GM21390 (cell line): ENCODE measurements around the gene ZFHX2.

ENCODE experiments used
- ATAC-seq: cut with Tn5 transposase; IDR thresholded peaks from one replicate; pipeline ENCODE4 v1.9.1; 2021; ENCODE audit not compliant: unreplicated experiment

ZFHX2 gene

DNA sequence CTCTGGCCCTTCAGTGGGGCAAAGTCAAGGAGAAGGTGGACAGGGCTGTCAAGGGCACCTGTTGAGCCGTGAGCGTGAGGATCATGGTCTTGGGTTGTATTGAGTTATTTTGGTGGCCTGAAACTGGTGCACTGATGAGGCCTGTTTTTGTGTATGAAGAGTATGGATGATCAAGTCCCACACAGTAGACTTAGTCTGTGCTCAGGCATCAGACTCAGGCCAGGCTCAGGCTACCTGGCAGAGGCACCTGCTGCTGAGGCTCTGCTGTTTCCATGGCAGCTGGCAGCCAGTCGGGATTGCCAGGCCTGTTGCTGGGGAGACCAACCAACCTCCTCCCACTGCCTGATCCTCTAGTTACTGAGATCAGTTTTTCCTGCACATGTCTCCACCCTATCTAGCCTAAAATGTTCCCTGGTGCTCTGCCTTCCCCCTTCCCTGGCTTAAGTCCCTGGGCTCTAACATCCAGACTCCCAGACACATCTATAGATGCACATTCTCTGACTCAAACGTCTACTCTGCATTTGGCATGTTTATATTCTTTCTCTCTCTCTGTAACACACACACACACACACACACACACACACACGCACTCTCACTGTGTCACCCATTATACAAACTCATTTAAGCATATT is 21.9 kb upstream of the ZFHX2 start:
- ATAC-seq: no peak

- ATAC-seq: no peak
Measured at GRCh38 chr14:23572836-23573235, 21.3 kb upstream of the ZFHX2 start.

DNA sequence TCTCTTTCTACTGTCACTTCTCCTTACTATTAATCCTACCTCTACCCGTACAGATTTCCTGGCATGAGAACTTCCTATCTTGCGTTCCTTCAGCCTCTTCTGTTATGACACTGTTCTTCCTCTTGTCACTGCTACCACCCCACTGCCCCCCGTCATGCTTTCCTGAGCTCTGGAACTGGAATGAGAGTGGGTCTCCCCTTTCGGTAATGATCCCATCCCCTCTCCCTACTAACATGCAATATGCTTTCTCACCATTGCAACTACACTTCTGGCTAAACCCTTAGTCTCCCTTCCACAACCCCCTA is 20.9 kb upstream of the ZFHX2 start:
- no peak for ATAC-seq

DNA sequence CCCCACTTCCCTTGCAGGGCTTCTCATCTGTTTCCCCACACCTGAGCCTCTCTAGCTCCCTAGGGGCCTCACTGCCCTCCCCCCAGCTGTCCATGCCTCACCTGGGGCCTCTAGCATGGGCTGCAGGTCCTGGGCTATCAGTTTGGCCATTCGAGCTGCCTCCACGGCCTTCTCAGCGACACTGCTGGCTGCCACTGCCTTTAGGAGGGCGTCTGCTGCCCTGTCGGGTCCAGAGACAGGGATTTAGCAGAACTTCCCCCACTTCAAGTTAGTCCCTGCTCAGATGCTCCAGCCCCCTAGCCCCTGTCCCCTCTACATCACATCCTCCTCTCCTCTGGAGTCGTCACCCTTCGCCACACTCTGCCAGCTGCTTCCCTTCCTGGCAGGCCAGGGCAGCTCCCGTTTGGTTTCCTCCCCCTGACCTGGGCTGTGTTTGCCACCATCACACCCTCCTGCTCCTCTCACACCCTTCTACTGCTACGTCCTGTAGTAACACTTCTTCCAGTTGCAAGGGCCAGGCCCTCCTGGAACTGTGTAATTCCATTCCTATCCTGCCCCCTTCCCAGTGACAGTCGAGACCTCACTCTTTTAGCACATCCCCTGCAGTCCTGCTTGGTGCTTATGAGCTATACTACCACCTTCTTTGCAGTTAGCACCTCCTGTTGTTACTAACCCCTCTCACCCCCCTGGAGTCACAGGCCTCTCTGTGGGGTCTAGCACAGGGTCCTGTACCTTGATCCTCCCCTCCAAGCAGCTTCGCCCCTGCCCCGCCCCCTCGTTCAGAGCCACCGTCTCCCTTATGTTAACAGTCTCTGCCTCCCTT is 20.3 kb upstream of the ZFHX2 start:
- no peak for ATAC-seq

GRCh38 chr14:23570806-23571483 is 19.4 kb upstream of the ZFHX2 start:
- ATAC-seq: no peak

- no peak for ATAC-seq
Measured at GRCh38 chr14:23569443-23570151, 18.0 kb upstream of the ZFHX2 start.

DNA sequence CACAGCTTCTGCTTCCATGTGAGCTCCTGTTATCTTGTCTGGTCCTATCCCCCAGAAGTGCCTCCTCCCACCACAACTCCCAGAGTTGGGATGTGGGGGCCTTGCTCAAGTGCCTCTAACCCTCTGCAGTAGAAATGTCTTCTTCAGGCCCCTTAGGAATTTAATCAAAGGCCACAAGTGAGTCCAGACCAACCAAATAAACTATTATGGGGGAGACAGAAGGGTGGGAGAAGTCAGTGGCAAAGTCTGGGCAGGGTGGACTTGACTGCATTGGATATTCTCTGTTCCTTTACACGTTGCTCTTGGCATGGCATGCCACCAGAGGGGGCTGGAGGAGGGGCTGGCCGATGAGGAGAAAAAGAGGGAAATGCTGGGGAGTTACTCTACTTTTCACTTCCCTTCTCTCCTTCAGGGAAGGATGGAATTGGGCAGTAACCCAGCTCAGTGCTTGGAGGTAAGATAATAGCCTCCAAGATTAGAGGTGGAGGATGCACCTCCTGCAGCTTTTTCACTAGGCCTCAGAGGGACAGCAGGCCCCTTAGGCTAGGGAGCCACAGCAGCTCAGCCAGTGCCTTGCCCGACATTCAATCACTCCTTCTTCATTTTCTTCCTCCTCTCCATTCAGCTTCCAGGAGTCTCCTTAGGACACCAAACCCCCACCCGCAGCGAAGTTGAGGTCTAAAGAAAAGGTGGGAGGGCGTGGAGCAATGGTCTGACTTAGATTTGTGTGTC is 17.2 kb upstream of the ZFHX2 start:
- ATAC-seq: no peak

DNA sequence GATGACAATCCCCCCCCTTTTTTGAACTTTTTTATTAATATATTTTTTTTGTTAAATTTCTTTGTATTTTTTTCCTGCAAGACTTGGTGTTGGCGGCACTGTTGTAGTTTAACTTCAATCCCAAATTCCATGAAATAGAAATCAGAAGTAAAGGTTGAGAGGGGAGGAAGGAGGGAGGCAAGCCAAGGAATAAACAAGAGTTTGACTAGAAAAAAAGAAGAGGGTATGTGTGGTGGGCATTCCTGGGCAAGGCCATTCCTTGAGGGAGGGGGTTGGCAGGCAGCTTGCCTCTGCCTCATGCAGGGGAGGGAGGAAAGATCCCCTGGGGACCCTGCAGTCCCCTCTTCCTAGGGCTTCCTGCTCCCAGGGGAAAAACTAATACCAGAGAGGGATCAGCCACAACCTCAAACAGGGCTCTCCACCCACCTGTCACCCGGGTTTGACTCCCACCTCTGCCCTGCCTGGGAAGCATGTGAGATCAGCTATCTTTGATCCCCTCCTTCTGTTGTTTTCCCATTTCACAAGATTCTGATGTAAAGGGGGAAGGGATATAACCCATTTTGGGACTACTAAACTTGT is 16.5 kb upstream of the ZFHX2 start:
- ATAC-seq: no peak

DNA sequence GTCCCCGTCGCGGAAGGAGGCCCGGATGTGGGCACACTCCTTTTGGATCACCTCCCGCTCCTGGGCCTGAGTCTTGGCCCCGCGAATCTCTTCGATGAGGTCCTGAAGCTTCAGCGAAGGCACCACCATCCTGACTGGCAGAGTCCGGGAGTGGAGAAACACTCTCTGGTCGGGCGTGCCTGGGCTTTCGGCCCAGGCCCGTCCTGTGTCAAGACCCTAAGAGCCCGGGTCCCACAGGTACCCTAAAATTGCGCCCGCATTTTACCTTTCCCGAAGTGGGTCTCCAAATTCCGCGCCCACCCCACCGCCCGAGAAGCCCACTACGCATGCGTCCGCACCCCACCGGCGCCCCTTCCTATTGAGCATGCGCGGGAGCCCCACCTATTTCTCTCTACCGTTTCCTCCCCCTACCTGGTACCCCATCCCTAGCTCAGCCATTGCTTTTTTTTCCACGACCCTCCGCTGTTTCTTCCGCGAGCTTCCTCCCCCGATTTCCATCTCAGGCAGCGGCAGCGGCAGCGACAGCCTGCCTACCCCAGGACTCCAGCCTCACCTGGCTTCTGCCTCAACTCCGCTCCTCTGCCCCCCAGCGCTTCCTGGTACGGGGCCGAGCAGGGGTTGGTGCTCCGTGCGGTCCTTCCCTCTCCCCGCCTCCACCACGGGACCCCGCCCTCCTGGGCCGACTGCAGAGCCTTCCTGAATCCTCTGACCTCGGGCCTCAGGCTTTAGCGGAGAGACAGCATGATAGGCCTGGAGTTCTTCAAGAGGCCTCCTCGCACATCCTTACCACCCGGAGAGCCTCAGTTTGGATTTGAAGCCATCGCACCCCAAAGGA is 15.8 kb upstream of the ZFHX2 start, which contains the start of gene AP1G2:
TSS of gene AP1G2 (minus strand) at position 606 of the 835 bp plus-strand sequence. CDS start at position 129, 477 bp downstream.
- peak; percentile 91 for ATAC-seq

- ATAC-seq: peak; percentile 2
Measured at GRCh38 chr14:23566778-23567185, 15.2 kb upstream of the ZFHX2 start.

DNA sequence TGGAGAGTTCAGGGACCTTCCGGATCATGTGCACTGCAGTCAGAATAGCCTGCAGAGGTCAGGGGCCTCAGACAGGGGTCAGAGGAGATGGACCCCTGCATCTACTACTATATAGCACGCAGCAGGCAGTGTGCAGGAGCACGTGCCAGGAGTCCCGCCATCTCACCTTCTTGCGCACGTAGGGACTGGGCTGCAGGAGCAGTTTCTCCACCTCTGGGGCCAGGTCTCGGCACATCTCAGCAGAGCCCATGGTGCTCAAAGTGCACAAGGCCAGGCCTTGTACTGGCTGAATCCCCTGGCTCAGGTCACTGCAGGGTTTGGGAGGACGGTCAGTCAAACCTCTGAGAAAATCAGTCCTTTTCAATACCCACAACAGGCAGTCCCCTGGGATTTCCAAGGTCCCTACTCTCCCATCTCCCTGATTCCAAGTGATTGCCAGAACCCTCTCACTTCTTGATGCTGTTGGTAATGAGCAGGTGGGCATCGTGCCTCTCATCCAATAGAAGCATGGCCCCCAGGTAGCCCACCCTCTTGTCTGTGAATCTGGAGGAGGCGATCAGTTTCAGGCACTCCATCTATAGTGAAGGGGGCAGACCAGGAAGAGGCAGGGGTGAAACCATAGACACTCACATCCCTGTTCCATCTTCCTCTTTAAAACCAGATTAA is 14.7 kb upstream of the ZFHX2 start:
- no peak for ATAC-seq

DNA sequence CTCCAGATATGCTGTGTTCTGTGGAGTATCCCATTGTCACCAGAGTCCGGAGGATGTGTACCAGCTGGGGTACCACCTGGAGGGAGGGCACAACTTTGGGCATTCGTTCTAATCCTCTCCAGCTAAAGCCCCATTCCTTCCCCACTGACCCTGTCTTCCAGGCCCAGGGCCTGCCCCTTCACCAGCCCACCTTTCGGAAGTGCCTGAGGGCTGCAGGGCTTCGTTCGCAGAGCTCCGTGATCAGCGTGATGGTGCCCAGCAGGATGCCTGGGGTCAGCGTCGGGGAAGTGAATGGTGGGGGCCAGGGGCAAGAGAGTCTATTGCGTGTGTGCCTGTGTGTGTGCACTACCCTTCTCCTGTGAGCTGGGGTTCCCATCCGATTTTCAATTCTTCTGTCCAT is 14.1 kb upstream of the ZFHX2 start:
- ATAC-seq: no peak

- ATAC-seq: no peak
Measured at GRCh38 chr14:23564876-23565275, 13.3 kb upstream of the ZFHX2 start.

DNA sequence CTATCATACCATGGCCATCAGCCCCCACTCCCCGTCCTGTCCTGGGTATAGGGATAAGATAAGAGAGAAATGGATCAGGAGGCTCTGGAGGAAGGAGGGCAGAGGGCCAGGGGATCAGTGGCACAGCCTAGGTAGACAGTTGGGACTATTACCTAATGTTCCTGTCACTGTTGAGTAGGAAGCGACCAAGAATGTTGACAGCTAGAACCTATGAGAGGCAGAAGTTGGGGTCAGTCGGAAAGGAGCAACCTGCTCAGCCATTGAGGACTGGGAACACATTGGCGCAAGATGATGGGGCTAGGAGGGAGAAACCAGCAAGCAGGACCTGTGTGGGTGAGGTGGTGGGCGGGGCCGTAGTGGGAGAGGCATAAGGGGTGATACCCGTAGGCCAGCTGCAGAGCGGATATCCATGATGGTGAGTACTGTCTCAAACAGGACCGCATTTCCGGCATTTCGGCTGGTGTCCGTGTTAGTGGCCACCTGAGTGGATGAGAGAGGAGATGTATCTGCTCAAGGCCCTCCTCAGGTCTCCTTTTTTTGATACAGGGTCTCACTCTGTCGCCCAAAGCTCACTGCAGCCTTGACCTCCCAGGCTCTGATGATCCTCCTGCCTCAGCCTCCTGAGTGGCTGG is 12.7 kb upstream of the ZFHX2 start:
- no peak for ATAC-seq

GRCh38 chr14:23563473-23564180 is 12.1 kb upstream of the ZFHX2 start:
- no peak for ATAC-seq

GRCh38 chr14:23562822-23563472 is 11.4 kb upstream of the ZFHX2 start:
- ATAC-seq: no peak
